ENCODE measurements around the gene GNAQ.

DNA sequence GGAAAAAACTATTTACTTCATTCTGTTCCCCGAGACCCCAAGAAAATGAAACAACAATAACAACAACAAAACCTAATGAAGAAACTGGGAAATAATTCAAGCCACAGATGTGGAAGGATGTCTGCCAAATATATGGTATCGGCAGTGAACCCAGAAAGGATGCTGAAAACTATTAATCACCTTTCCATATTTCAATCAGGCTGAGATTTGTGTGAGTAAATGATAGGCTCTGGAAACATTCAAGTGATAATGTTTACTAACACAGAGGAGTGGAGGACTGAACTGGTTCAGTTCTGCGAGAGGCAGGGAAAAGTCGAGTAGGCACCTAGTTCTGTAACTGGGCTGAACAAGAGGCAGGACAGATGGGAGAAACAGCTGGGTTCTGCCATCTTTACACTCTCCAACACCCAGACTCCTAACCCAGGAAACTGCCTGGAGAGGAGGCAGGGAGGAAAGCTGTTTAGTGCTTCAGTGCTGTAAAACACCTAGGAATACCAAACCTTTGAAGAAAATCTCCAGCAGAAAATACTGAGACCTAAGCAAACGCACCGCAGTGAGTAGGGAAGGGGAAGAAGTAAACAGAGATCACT lies 286.7 kb downstream of the GNAQ start:
- TF ChIP-seq, protein P1, sequence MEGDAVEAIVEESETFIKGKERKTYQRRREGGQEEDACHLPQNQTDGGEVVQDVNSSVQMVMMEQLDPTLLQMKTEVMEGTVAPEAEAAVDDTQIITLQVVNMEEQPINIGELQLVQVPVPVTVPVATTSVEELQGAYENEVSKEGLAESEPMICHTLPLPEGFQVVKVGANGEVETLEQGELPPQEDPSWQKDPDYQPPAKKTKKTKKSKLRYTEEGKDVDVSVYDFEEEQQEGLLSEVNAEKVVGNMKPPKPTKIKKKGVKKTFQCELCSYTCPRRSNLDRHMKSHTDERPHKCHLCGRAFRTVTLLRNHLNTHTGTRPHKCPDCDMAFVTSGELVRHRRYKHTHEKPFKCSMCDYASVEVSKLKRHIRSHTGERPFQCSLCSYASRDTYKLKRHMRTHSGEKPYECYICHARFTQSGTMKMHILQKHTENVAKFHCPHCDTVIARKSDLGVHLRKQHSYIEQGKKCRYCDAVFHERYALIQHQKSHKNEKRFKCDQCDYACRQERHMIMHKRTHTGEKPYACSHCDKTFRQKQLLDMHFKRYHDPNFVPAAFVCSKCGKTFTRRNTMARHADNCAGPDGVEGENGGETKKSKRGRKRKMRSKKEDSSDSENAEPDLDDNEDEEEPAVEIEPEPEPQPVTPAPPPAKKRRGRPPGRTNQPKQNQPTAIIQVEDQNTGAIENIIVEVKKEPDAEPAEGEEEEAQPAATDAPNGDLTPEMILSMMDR (optimal IDR thresholded peaks at IDR 0.05 in 1 of 3, IDR thresholded peaks at IDR 0.05 in 1 of 3, conservative IDR thresholded peaks at IDR 0.05 in 1 of 3; ENCODE audit: extremely low read depth in 1 of 3, insufficient read depth in 2 of 3, low read length in 3 of 3) = no peak
- TF ChIP-seq EZH2 (IDR thresholded peaks at IDR 0.05; ENCODE audit: low read length) = no peak

All from keratinocyte (primary cell).